Adrenal gland (tissue), 5 donors: ENCODE data around the gene ATP9A.

Experiments used
- CTCF ChIP-seq, 6 experiments: fragments of 450-650 bp in 4 of 6; fragments of 200-600 bp in 2 of 6; sonication (generic) in 1 of 6; IDR thresholded peaks; 1 replicate in 5 of 6; 2 replicates in 1 of 6; pipeline versions ENCODE4 v1.5.1 to v1.8.0; 2016 to 2021; ENCODE audit warnings: antibody characterized with exemption in 6 of 6, mild to moderate bottlenecking in 2 of 6, moderate library complexity in 1 of 6
- POLR2A ChIP-seq, 2 donors: fragments of 450-650 bp; IDR thresholded peaks; one replicate each; pipeline ENCODE4 v1.6.1; 2017; ENCODE audit warnings: antibody characterized with exemption in 2 of 2, mild to moderate bottlenecking in 2 of 2, moderate library complexity in 1 of 2
- donor health status: DM: no; HTN: no; CAD: no.

GRCh38 chr20:51797357-51798025 lies 29.3 kb upstream of the ATP9A start:
- TF ChIP-seq CTCF (IDR thresholded peaks at IDR 0.05): no peak
- TF ChIP-seq POLR2A (IDR thresholded peaks at IDR 0.05): no peak
